Activated T-helper 1 cell treated with Interleukin-2 at 50 U/mL for 16 hours (primary cell): ENCODE results near the gene RELT.
"Not testable (repeated sequence)": the region's sequence is repeated elsewhere in the genome, so short reads cannot be mapped to it uniquely, and the experiment has no call there.

Source experiments
- DNase-seq: peaks from one replicate; pipeline ENCODE4 v3.0.0-alpha.2; 2020; ENCODE audit warnings: low read depth

The RELT gene

DNA sequence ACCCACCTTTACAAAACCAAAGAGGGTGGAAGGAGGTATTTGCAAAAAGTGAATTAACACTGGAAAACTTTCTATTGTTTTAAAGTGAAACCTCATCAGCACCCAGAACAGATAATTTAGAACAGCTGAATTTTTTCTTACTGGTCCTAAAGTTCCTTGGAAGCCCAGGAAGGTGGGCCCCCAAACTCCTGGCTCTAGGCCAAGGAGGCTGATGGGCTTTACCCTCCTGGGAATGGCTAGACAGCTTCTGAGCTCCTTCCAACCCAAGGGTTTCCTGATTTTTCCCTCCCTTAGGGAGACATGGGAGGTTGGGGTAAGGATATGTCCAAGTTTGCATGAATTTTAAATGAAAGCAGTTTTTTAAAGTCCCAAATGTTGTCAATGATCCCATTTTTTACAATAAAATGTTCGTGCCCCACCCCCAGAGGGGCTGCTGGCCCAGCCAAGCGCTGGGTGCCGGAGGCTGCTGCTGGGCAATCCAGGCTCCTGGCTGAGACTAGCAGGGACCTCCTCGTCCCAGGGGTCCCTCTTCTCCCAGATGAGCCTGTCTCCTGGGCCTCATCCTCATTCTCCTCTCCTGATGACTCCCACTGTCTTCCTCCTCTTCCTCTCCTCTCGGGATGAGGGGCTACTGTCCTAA lies 28.4 kb downstream of the RELT start:
- no peak for DNase-seq

DNA sequence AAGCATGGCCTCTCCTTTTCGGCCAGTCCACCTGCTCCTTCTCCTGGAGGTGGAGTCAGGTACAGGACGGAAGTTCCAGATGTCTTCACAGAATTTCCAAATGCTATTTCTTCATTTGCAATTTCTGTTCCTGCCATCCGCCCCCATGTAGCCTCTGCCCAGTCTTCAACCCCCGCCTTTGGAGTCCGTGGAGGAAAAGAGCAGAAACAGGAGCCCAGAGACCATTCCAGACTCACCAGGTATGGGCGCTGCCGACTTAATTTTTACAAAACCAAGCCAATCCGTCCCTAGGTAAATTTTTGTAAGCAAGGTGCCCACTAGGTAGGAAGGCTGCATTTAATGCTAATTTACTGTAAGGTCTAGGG lies 28.9 kb downstream of the RELT start:
- DNase-seq, result no peak

DNA sequence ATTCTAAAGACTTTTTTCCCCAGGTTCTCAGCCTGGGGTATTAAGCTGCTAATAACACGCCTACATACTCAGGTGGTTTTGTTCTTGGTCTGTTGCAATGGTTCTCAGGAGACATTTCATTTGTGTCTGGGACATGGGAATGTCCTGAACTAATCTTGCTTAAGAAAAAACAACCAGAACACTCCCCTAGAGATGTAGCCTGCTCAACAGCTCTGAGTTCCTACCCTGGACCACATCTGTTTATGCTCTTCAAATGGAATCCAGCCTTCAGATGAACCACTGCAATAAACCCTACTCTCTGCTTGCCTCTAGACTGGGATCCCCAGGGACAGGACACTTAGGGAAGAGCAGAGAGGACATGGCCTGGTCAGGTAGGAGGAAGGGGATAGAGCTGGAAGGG lies 29.9 kb downstream of the RELT start:
- no peak for DNase-seq

DNA sequence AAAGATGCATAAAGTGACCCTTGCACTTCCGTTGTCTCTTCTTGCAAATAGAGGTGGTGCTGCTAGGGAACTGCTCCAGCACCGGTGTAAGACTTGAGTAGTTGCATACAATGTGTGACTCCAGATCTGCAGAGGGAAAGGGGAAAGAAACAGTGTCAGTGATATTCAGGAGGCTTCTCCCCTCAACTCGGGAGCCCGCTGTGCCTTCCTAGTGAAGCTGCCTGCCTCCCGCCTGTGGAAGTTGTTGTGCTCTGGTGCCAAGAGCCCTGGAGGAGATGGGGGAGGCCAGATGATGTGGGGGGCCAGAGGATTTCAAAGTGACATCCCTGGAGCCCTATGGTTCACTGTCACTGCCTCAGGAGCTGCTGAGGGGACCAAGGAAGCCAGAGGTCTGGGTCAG lies 30.4 kb downstream of the RELT start:
- no peak for DNase-seq

DNA sequence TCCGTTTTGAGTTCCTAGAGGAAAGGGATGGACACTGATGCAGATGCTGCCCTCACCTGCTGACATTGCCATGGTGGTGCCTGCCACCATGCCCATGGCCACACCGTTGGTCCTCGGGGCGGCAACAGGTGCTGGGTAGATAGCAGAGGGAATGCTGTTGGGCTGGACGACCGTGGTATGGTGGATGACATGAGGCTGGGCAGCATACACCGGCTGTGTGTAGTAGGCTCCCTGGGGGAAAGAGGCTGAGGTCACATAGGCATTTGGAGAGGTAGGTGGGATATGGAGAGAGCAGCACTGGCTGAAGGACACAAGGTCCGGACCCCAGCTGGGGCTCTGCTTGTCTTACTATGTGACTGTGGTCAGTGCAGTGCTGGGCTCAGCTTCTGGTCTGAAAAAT lies 33.2 kb downstream of the RELT start:
- DNase-seq, result no peak

DNA sequence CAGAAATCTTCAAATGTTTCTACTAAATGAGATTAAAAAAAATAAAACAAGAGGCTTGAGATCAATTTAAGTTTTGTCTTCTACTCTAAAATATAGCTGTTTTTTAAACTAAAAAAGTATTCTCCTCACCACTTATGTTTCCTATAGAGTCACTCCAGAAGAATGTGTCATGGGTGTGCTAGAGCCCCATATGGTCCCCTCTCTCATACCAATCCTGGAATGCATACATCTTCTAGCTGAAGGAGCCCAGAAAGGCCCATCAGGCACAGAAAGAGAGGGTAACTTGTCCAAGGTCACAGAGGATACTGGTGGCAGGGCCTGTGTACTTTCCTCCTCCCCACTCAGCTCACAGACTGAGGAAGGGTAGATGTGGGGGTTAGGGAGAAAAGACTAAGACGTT lies 34.4 kb downstream of the RELT start:
- no peak for DNase-seq

DNA sequence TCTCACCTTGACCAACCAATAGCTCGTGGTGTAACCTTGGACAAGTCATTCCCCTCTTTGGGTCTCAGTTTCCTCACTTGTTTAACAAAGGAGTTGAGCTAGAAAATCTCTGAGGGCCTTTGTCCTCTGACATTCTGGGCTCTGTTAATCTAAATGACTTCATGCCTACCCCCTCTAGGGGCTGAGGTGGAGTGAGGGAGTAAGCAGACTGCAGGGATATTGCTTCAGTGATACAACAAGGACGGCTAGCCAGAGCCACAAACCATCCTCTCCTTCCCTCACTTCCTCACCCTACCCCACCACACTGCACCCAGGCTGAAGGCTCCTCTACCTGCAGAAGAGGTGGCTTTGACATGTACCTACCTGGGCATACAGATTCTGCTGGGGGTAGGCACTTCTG lies 34.8 kb downstream of the RELT start:
- no peak for DNase-seq

DNA sequence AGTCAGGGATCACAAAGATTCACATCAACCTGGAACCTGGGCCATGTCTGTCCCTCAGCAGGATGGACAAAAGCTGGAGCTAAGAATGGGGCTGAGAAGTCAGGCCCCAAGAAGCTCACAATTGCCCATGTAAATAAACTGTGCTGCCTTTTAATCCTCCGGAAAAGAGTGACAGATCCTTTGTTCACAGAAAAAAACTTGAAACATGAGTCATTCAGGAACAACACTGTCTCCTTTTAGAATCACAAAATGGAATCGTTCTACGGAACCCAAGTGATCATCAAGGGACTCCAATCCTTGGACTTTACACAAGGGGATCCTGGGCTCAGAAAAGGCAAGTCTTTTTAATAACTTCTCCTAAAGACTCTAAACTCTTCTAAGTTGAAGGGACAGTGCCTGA lies 36.1 kb downstream of the RELT start:
- DNase-seq, result no peak

DNA sequence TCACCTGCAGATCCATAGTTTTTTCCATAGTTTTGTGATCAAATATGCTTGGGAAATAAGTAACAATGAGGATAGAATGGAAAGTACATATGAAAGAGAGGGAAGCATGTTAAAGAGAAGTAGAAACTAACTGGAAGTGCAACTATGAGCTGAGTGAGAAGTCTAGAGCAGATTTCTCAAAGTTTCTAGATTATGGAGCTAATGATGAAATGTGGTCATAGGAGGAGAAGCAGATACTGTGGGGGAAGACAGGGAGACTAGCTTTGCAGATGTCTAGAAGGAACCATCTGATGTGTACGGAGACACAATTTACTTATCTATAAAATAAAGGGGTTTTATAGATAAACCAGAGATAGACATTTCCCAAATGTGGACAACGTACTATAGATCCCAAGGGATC lies 37.1 kb downstream of the RELT start:
- no peak for DNase-seq

DNA sequence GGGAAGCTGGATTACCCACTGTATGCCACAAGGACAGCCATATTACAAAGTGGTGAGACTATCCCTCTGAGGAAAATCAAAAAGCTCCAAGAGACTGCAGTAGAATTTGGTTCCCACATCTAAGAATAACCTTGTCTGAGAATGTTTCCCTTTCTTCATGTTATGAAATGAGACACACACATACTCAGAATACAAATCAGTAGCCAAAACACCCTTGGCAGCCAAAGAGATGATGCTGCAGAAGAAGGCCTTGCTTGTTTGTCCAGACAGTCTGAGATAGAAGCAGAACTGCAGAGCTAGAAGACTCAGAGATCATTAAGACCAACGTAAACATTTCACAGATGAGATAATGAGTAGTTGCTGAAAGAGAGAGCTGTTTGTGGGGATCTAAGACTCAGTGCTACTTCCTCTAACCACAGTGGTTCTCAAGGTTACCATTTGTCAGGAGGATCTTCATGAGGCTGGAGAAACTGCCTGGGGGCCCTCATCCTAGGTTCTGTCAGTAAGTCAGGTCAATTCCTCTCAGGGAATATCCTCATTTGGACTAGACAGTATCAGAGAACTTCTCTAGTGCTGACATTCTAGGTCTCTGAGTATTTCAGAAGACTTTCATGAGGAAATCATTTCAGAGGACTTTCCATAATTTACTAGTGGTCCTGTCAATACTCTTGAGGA lies 38.9 kb downstream of the RELT start:
- DNase-seq, result no peak

DNA sequence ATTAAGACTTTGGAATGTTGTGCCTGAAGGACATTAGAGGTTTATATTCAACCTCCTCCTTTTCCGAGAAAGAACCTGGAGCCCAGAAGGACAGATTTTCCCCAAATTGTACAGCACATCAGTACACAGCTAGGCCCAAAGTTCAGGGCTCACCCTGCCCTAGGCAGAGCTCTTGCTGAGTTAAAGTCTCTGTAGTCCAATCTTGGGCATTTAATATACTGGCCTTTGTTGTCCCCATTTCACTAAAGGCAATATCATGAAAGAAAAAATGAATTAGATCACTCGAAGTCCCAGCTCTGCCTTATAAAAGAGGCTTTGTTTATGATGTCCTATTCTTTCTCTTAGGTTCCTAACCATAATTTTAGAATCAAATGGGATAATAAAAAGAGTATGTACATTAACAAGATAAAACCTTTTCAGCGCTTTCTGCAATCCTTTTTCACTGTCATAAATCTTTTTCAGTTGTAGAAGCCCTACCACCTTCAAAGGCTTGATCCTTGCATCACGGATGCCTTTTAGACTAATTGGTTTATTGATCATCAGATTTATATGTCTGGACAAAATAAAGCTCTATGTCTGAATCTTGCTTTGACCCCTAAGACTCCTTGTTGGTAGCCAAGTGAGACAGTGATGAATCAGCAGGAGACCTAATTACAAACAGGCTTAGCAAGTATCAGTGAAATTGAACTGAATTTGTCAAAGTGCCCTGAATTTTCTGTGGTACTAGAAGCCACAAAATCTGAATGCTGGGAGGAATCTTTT lies 39.8 kb downstream of the RELT start:
- no peak for DNase-seq

DNA sequence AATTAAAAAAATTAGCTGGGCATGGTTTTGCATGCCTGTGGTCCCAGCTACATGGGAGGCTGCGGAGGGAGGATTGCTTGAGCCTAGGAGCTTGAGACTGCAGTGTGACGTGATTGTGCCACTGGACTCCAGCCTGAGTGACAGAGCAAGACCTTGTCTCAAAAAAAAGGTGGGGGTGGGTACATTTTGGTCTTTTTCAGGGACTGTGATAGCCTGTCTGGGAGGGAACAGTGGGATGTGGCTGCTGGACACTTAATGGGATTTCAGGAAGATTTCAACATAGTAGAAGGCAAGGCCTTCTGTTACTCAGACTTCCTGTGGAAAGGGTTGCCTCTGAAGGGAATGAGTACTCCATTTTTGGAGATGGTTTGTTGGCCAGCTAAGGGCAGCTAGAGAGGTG lies 40.6 kb downstream of the RELT start:
- DNase-seq, result no peak

DNA sequence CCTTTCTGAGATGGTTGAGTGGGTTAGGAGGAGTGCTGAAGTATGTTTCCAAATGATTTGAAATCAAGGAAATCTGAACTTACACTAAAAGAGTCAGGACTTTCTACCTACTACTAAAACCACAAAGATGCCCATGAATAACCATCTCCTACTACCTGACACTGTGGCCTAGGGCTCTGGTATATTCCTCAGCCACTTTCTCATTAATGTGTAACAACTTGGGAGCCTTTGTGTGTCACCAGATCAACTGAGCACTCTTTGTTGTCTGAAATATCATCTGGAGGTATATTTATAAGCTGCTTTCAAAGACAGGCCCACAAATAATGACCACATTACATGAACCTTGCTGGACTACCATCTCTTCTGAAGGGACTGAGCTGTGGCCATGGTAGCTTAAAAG lies 43.9 kb downstream of the RELT start:
- no peak for DNase-seq

DNA sequence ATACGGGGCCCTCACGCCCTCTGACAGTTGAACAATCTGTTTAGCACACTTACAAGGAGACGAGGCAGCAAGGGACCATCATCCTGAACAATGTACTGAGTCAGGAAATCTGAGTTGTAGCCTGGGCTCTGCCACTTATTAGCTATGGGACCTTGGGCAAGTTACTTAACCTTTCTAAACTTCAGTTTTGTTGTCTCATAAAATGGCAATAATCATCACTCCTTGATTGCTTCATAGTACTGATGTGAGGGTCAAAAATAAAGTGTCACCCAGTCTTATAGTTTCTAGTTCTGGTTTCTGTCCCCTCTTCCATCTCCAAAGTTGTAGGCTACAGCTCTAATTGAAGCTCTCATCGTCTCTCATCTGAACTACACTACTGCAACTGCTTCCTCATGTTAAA lies 46.7 kb downstream of the RELT start:
- DNase-seq, result no peak

DNA sequence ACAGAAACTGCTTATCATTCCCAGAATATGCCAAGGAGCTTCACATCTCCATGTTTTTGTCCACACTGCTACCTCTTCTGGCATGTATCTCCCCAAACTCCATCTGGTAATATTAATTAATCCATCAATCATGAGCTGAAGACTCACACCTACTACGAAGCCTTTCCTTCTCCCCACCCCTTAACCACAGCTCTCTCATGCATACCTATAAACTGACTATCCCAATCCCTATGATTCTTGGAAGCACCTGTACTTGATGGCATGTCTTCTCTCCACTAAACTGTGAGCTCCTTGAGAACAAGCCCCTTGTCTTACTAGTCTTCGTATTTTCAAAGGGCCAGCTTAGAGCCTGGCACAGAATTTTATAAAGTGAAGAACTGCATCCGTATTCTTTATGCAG lies 47.3 kb downstream of the RELT start:
- DNase-seq, result no peak

DNA sequence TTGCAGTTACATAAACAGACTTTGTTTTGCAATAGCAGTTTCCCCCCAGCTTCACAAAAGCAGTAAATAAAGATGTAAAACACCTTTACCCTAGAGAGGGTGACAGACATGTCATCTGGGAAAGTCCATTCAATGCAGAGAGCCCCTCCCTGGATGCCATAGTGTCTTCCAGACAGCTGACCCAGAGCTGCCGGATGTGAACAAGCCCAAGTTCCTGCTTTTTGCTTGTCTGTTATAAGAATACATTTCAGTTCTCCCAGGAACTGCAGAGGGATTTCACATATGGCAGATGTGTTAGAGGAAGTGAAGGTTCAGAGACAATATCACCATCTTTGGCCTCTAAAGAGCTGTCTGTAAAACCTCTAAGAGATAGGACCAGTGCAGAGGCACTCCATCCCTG lies 48.9 kb downstream of the RELT start:
- no peak for DNase-seq

DNA sequence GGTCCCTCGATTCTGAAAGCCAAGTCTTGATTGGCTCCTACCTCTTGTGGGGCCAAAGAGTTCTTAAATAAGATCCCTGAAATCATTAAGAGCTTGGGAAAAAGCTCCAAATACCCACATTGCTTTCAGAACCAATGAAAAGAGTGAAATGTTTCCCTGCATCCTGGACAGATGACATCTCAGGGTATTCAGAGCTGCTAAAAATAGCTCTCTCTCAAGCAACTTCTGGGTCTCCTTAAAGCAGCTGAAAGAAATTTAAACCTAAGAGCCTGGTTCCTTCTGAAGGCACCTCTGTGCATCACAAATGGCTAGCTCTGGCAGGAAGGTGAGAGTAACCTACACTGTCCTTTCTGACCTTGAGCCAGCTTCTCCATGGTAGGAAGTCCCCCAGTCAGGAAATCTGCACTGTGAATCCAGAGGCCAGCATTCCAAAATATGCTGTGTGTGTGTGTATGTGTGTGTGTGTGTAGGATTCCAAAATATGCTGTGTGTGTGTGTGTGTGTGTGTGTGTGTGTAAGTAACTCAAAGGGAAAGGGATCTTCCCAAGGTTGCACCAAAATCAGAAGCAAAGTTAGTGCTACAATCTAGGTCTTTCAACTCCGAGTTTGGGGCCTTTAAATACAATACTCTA lies 50.1 kb downstream of the RELT start:
- no peak for DNase-seq

DNA sequence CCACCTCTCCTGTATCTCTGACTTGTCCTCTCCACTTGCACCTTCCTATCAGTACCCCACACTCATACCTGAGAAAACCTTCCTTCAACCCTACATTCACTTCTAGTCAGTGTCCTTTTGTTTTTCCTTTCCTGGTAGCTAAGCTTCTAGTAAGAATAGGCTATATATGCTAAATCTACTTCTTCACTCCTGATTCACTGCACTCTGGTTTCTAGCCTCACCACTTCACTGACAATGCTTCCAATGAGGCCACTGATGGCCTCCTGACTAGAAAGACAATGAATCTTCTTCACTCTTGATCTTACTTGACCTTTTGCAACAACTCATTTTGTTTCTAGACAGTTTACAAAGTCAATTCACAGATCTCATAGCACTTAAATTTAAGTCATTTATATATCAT lies 52.0 kb downstream of the RELT start:
- no peak for DNase-seq

DNA sequence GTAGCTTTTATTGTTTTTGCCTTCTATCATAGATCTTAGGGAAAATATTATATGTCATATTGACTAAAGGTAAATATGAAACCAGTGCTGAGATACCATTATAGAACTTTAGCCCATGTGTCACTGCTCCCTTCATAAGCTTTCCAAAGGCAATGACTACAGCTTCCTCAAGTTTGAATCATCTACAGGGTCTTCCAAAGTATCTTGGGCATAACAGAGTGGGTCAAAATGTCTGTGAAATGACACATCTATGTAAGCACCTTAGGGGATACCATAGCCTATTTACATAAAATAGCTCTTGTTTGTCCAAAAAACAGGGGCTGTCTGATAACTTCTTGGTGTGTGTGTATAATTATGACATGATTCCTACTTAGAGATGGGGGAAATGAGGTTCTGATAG lies 52.5 kb downstream of the RELT start:
- DNase-seq, result no peak

DNA sequence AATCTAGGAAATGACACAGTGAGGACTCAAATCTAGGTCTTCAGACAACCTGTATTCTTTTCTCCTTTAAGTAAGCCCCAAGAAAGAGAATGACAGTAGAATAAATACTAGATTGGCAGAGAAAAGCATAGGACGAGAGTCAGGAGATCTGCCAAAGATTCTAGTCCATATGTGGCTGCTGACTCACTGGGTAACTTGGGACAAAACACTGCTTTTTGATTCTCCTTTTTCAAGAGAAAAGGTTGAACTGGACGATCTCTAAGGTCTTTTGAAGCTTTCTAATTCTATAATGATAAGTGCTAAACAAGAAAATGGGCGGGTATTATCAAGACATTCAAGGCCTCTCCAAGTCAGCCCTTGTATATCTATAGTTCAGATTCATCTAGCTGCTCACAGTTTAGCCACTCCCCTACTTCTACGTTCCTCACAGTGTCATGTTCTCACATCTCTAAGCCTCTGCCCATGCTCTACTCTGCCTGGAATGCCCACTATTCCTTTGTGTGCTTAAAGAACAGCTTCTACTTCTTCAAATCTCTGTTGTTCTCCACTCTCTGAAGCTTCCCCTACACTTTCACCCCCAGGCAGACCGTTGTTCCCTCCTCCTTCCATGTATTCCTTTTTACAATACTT lies 53.0 kb downstream of the RELT start:
- no peak for DNase-seq

DNA sequence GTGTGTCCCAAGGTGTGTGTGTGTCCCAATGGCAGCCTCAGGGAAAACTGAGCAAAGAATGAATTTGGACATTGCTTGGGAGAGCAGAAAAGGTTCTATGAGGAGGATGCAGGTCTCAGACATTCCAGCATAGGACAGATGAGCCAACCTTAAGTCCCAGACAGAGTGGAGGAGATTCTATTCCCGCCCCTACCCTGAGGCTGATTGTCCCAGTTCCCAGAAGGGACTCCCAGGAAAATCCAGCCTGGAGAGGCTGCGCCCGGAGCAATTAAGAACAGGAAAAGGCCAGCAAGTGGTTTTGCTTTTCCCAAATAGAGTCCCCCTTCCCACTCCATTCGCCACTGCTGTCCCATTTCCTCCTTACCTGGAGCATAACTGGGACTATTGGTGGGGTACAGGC lies 54.1 kb downstream of the RELT start:
- no peak for DNase-seq

DNA sequence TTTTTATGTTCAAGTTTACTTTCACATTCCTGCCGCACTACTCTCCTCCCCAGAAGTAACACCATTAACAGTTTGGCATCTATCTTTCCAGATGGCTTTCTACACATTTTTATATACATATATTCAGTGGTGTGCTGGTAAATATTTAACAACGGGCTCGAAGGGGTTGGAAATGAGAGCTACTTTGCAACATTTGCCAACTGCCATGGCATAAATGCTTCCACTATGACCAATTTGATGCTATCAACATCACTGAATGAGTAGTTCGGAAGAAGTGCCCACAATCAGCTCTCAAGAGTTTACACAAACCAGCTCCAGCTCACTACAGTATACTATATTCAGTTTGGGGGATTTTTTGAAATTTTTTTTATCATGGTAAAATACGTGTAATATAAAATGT lies 55.2 kb downstream of the RELT start:
- no peak for DNase-seq

DNA sequence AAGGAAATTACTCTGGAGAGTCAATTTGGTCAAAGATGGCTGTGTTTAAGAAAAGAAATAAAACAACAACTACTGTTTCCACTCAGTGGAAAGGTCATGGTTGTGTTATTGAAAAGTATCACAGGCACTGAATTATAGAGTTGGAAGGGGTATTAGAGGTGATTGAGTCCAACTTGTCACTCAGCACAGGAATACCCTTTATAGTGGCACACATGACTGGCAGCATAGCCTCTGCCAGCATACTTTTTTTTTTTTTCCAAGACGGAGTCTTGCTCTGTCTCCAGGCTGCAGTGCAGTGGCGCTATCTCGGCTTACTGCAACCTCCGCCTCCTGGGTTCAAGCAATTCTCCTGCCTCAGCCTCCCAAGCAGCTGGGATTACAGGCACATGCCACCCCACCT lies 60.7 kb downstream of the RELT start:
- DNase-seq, result not testable (repeated sequence)
